ENCODE measurements around the gene PCDH9.
"Not testable (repeated sequence)": the region's sequence is repeated elsewhere in the genome, so short reads cannot be mapped to it uniquely, and the experiment has no call there.

The PCDH9 gene

GRCh38 chr13:66660468-66660813, 569.7 kb downstream of the PCDH9 start:
- DNase-seq (ENCODE audit: low read depth, low spot score) = no peak

- DNase-seq (ENCODE audit: low read depth, low spot score) = no peak
Measured at GRCh38 chr13:66659701-66660467, 570.3 kb downstream of the PCDH9 start.

- DNase-seq (ENCODE audit: low read depth, low spot score) = no peak
Measured at GRCh38 chr13:66659286-66659685, 570.9 kb downstream of the PCDH9 start.

GRCh38 chr13:66657165-66657881, 572.8 kb downstream of the PCDH9 start:
- peak; percentile 73 for DNase-seq (ENCODE audit: low read depth, low spot score)

GRCh38 chr13:66655847-66656454, 574.2 kb downstream of the PCDH9 start:
- no peak for DNase-seq (ENCODE audit: low read depth, low spot score)

GRCh38 chr13:66644855-66645460, 585.2 kb downstream of the PCDH9 start:
- no peak for DNase-seq (ENCODE audit: low read depth, low spot score)

GRCh38 chr13:66640231-66640630, 589.9 kb downstream of the PCDH9 start:
- no peak for DNase-seq (ENCODE audit: low read depth, low spot score)

- no peak for DNase-seq (ENCODE audit: low read depth, low spot score)
Measured at GRCh38 chr13:66639044-66639443, 591.1 kb downstream of the PCDH9 start.

GRCh38 chr13:66635526-66635925, 594.6 kb downstream of the PCDH9 start:
- DNase-seq (ENCODE audit: low read depth, low spot score) = no peak

GRCh38 chr13:66634384-66634783, 595.8 kb downstream of the PCDH9 start:
- DNase-seq (ENCODE audit: low read depth, low spot score) = no peak

GRCh38 chr13:66627512-66627911, 602.6 kb downstream of the PCDH9 start:
- no peak for DNase-seq (ENCODE audit: low read depth, low spot score)

- no peak for DNase-seq (ENCODE audit: low read depth, low spot score)
Measured at GRCh38 chr13:66624302-66624701, 605.8 kb downstream of the PCDH9 start.

- no peak for DNase-seq (ENCODE audit: low read depth, low spot score)
Measured at GRCh38 chr13:66623129-66623820, 606.9 kb downstream of the PCDH9 start.

- not testable (repeated sequence) for DNase-seq (ENCODE audit: low read depth, low spot score)
Measured at GRCh38 chr13:66621906-66622447, 608.2 kb downstream of the PCDH9 start.

GRCh38 chr13:66618702-66619101, 611.4 kb downstream of the PCDH9 start:
- DNase-seq (ENCODE audit: low read depth, low spot score) = peak; percentile 12

GRCh38 chr13:66617786-66618185, 612.4 kb downstream of the PCDH9 start:
- no peak for DNase-seq (ENCODE audit: low read depth, low spot score)

GRCh38 chr13:66612983-66613382, 617.2 kb downstream of the PCDH9 start:
- no peak for DNase-seq (ENCODE audit: low read depth, low spot score)

GRCh38 chr13:66586489-66586888, 643.6 kb downstream of the PCDH9 start:
- no peak for DNase-seq (ENCODE audit: low read depth, low spot score)

GRCh38 chr13:66585669-66586203, 644.4 kb downstream of the PCDH9 start:
- DNase-seq (ENCODE audit: low read depth, low spot score) = no peak

- DNase-seq (ENCODE audit: low read depth, low spot score) = no peak
Measured at GRCh38 chr13:66581675-66582074, 648.5 kb downstream of the PCDH9 start.

- no peak for DNase-seq (ENCODE audit: low read depth, low spot score)
Measured at GRCh38 chr13:66578305-66578704, 651.8 kb downstream of the PCDH9 start.
